HEK293T (cell line): Measurements from ENCODE around the gene KCNN3.

Experiments
- ARNT ChIP-seq: fragments of 450-650 bp; IDR thresholded peaks from 2 replicates; pipeline ENCODE4 v1.6.1; 2017; ENCODE audit warnings: mild to moderate bottlenecking
- BHLHE40 ChIP-seq: fragments of 450-650 bp; IDR thresholded peaks from 2 replicates; pipeline ENCODE4 v1.6.1; 2016; ENCODE audit warnings: mild to moderate bottlenecking, moderate library complexity, borderline replicate concordance
- CTBP1 ChIP-seq: fragments of 450-650 bp; IDR thresholded peaks from 2 replicates; pipeline ENCODE4 v1.6.1; 2016; ENCODE audit warnings: borderline replicate concordance
- FOXA1 ChIP-seq: fragments of 450-650 bp; IDR thresholded peaks from 2 replicates; pipeline ENCODE4 v1.6.1; 2016; ENCODE audit warnings: mild to moderate bottlenecking
- FOXK2 ChIP-seq: fragments of 450-650 bp; IDR thresholded peaks from 2 replicates; pipeline ENCODE4 v1.6.1; 2016; ENCODE audit warnings: mild to moderate bottlenecking
- FOXM1 ChIP-seq: fragments of 450-650 bp; IDR thresholded peaks from 2 replicates; pipeline ENCODE4 v1.6.1; 2017; ENCODE audit warnings: mild to moderate bottlenecking, borderline replicate concordance
- HDGF ChIP-seq: fragments of 450-650 bp; IDR thresholded peaks from 2 replicates; pipeline ENCODE4 v1.6.1; 2017; ENCODE audit warnings: antibody characterized with exemption, borderline replicate concordance
- L3MBTL2 ChIP-seq: fragments of 450-650 bp; conservative IDR thresholded peaks from 2 replicates; pipeline ENCODE4 v1.6.1; 2016; ENCODE audit warnings: mild to moderate bottlenecking
- NFRKB ChIP-seq: fragments of 450-650 bp; IDR thresholded peaks from 2 replicates; pipeline ENCODE4 v1.6.1; 2016; ENCODE audit warnings: mild to moderate bottlenecking, moderate library complexity
- SP1 ChIP-seq: fragments of 450-650 bp; IDR thresholded peaks from 2 replicates; pipeline ENCODE4 v1.6.1; 2017
- TARDBP ChIP-seq: fragments of 450-650 bp; IDR thresholded peaks from 2 replicates; pipeline ENCODE4 v1.6.1; 2016
- ZNF384 ChIP-seq: fragments of 450-650 bp; IDR thresholded peaks from 2 replicates; pipeline ENCODE4 v1.6.1; 2016
- TF ChIP-seq, protein P1 (sequence below): fragments of 450-650 bp; IDR thresholded peaks from 2 replicates; pipeline ENCODE4 v1.6.1; 2016

GRCh38 chr1:154860156-154860870 is 9.8 kb downstream of the KCNN3 start:
- no peak for TF ChIP-seq BHLHE40
- TF ChIP-seq TARDBP = no peak
- no peak for TF ChIP-seq CTBP1
- no peak for TF ChIP-seq HDGF
- TF ChIP-seq ARNT = no peak
- no peak for TF ChIP-seq FOXK2
- TF ChIP-seq L3MBTL2 = no peak
- TF ChIP-seq FOXM1 = no peak
- no peak for TF ChIP-seq SP1
- TF ChIP-seq NFRKB = no peak
- no peak for TF ChIP-seq ZNF384
- TF ChIP-seq, protein P1, sequence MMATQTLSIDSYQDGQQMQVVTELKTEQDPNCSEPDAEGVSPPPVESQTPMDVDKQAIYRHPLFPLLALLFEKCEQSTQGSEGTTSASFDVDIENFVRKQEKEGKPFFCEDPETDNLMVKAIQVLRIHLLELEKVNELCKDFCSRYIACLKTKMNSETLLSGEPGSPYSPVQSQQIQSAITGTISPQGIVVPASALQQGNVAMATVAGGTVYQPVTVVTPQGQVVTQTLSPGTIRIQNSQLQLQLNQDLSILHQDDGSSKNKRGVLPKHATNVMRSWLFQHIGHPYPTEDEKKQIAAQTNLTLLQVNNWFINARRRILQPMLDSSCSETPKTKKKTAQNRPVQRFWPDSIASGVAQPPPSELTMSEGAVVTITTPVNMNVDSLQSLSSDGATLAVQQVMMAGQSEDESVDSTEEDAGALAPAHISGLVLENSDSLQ = no peak
- TF ChIP-seq FOXA1 = no peak
